Measurements from ENCODE around the gene CYTH2.
"Not testable (repeated sequence)": the region's sequence is repeated elsewhere in the genome, so short reads cannot be mapped to it uniquely, and the experiment has no call there.

CYTH2 gene

DNA sequence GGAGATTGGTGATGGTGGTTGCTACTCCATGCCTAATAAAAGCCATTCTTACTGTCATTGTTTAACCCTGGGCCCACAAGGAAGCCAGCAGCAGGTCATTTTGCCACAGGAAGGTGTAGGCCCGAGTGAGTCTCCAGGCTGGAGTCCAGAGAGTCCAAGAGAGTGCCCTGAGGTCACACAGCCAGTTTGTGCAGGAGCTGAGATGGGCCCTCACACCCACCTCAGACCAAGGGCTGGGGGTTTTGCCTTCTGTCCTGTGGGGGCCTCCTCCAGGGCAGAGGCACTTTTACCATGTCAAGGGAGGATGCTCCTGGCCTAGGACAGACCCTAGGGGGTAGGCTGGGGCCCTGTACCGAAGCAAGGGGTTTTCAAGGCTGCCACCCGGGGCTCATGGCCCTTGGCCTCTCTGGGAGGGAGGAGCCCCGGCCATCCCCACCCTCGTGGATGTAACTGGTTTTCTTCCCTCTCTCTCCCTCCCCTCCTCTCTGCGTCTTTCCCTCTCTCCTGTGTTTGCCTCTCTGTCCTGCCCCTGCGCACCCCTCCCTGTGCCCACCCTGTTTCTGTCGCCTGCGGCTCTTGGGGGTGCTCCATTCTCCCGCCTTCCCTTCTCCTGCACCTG, 8.0 kb downstream of the CYTH2 start:
- no peak for DNase-seq (ENCODE audit: low spot score)

GRCh38 chr19:48477698-48478338, 8.6 kb downstream of the CYTH2 start:
- no peak for DNase-seq (ENCODE audit: low spot score)

DNA sequence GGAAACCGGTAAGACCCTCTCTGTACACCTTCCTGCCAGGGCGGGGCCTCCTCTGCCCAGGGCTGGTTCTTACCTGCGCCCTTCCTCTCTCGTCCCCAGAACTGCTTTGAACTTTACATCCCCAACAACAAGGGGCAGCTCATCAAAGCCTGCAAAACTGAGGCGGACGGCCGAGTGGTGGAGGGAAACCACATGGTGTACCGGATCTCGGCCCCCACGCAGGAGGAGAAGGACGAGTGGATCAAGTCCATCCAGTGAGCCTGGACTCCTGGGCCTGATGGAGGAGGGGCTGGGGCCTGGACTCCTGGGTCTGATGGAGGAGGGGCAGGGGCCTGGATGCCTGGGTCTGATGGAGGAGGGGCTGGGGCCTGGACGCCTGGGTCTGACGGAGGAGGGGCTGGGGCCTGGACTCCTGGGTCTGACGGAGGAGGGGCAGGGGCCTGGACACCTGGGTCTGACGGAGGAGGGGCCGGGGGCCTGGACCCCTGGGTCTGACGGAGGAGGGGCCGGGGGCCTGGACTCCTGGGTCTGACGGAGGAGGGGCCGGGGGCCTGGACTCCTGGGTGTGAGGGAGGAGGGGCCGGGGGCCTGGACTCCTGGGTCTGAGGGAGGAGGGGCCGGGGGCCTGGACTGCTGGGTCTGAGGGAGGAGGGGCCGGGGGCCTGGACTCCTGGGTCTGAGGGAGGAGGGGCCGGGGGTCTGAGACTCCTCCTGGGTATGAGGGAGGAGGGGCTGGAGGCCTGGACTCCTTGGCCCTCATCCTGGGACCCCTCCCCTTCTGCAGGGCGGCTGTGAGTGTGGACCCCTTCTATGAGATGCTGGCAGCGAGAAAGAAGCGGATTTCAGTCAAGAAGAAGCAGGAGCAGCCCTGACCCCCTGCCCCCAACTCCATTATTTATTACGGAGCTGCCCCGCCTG, 9.4 kb downstream of the CYTH2 start:
- DNase-seq (ENCODE audit: low spot score), result no peak

DNA sequence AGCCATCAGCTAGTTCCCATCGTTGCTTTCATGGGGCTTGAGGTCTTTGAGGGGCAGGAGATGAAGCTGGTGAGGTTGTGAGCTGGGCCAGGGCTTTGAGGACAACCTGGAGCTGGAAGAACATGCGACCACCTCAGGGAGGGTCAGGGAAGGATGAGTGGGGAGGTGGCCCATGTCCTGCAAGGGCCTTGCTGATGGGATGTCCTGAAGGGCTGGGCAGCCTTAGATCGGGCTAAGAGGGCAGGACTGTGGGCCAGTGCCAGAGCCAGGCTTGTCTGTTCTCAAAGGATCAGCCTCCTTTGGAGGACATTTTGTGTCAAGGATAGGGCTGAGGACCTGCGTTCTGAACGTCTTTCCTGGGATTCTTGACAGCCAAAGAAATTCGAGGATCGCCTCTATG, 10.5 kb downstream of the CYTH2 start:
- DNase-seq (ENCODE audit: low spot score), result no peak

GRCh38 chr19:48480183-48480557, 11.0 kb downstream of the CYTH2 start:
- peak; percentile 54 for DNase-seq (ENCODE audit: low spot score)

DNA sequence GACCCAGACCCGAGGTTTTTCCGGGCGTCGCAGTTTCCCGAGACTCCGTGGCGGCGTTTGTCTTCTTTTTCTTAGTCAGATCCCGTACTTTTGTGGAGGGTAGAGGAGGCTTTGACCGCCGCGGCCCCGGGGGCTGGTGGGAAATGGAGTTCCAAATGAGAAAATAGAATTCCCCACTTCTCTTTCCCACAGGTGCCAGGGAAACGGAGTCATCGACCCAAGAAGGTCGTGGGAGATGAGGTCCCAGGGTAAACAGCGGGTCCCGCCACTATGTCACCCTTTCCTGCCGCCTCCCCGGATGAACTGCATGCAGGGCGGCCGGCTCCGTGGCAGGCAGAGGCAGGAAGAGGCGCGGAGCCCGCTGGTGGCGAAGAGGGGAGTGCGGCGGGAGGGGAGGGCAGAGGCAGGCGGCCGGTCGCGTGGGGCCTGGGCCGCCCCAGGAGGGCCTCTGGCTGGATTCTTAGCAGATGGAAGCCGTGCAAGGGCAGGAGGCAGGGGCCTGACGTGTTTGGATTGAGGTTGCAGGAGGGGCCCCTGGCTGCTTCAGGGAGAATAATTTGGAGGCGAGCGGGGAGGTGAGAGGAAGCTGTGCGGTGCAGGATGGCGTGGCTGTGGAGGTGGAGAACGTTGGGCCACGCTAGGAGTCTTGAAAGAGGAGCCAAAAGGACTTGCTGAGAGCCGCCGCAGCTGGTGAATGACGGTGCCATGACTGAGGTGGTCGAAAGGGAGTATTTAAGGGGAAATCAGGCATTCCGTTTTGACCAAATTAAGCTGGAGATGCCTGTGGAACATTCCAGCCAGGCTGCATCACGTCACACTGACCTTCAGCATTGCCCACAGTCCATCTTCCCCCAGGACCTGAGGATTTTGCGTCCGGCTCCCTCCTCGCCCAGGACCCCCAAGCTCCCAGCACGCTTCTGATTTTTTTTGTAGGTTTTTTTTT, 11.7 kb downstream of the CYTH2 start:
- no peak for DNase-seq (ENCODE audit: low spot score)

- no peak for DNase-seq (ENCODE audit: low spot score)
Observed at GRCh38 chr19:48481846-48482639, 12.9 kb downstream of the CYTH2 start.

DNA sequence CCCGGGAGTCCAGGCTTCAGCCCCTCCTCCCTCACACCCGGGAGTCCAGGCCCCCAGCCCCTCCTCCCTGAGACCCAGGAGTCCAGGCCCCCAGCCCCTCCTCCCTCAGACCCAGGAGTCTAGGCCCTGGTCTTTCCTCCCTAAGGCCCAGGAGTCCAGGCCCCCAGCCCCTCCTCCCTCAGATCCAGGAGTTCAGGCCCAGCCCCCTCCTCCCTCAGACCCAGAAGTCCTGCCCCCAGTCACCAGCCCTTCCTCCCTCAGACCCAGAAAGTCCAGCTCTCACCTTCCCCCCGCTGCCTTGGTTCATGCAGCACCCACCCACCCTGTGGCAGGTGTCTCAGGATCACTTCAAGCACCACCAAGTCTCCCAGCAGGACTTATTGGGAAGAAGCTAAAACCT, 14.1 kb downstream of the CYTH2 start:
- no peak for DNase-seq (ENCODE audit: low spot score)

- no peak for DNase-seq (ENCODE audit: low spot score)
Observed at GRCh38 chr19:48484247-48484893, 15.2 kb downstream of the CYTH2 start.

GRCh38 chr19:48484931-48485612, 15.9 kb downstream of the CYTH2 start:
- DNase-seq (ENCODE audit: low spot score), result no peak

- not testable (repeated sequence) for DNase-seq (ENCODE audit: low spot score)
Observed at GRCh38 chr19:48486706-48487105, 17.5 kb downstream of the CYTH2 start.

DNA sequence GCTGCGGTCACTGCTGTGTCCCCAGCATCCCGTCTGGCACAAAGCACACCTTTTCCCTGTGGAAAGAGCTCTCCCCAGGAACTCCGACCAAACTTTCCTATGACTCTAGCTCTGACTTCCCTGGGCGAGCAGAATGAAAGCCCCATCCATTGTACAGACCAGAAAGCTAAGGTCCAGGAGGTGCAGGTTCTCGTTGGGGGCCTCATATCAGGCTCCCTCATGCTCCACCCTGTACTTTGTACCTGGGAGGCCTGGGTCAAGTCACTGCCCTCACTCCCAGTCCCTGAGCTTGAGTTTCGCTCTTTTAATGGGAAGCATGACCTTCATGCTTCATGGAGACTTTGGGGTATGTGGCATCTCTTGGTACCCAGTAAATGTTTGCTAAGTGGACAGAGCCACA, 18.4 kb downstream of the CYTH2 start:
- DNase-seq (ENCODE audit: low spot score), result no peak

- DNase-seq (ENCODE audit: low spot score), result no peak
Observed at GRCh38 chr19:48487948-48488347, 18.8 kb downstream of the CYTH2 start.

- not testable (repeated sequence) for DNase-seq (ENCODE audit: low spot score)
Observed at GRCh38 chr19:48488478-48488877, 19.3 kb downstream of the CYTH2 start.

DNA sequence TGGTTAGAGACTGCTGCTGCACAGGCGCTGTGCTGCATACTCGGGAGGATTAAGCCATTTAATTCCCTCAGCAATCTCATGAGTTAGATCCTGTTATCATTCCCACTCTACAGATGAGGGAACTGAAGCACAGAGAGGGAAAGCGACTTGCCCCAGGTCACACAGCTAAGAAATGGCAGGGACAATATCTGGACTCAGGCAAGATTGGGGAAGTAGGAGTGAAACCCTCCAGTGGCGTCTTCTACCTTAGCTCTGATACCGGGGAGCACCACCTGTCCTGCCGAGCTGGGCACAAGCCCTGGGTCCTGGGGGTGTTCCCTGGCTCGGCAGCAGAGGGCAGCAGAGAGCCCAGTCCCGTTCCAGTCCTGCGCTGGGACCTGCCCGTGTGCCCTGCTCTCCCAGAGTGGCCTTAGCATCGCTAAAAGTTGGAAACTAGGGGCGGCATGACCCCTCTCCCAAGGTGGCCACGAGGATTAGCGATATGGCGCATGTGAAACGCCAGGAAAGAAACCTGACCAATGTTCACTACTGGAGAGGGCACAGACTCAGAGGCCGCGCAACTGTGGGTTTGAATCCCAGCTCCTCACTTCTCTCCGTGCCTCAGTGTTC, 20.5 kb downstream of the CYTH2 start:
- no peak for DNase-seq (ENCODE audit: low spot score)

DNA sequence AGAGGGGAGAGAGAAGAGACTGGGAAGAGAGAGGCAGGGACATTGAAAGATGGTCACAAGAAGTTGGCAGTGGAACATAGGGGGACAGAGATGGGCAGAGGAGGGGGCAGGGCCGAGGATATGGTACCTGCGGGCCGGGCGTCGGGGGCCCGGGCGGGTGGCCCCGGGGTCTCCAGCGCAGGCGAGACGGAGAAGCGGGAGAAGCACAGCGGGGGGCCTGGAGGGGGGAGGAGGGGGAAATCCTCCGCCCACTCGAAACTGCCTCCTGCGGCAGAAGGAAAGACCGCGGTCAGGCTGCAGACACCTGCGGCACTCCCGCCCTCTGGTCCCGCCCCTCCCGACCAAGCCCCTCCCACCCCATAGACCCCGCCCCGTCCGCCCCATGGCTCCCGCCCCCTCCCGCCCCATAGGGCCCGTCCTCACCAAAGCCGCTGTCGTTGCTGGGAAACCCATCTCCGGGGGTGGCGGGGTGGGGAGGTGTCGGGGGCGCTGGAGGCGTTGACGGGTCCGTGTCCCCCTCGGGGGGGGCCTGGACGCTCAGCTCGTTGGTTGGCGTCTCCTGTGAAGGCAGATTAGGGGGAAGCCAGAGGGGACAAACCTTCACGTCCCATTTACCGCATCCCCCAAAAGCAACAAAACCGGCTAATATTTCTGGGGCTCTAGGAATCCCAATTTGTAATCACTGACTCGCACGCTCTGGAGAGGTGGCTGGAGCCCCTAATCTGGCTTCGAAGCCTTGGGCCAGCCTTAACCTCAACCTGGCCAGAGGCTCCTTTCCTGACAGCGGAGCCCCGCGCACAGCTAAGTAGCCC, 22.0 kb downstream of the CYTH2 start:
- DNase-seq (ENCODE audit: low spot score), result no peak

GRCh38 chr19:48491793-48492123, 22.6 kb downstream of the CYTH2 start:
- no peak for DNase-seq (ENCODE audit: low spot score)

- peak; percentile 78 for DNase-seq (ENCODE audit: low spot score)
Observed at GRCh38 chr19:48492925-48493717, 24.0 kb downstream of the CYTH2 start.

Data from putamen (tissue), 1 donor.